ENCODE measurements around the gene YY1.

DNA sequence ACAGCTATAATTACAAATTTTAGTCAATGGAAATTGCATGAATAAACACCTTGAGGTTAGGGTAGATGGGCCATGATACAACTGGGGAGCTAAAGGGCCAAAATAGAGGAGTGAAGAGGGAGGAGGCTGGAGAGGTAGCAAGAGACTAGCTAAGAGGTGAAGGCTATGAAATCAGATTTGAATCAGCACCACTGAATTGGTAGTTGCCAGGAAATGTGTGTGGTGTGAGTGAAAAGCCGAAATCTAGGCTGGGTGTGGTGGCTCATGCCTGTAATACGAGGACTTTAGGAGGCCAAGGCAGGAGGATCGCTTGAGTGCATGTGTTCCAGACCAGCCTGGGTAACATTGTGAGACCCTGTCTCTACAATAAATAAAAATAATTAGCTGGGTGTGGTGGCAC, 22.7 kb downstream of the YY1 start:
- TF ChIP-seq CTCF (IDR thresholded peaks at IDR 0.05; ENCODE audit: low read depth, low read length) (no peak), POLR2A (IDR thresholded peaks at IDR 0.05; ENCODE audit: extremely low read depth, insufficient read length) (no peak)
